NCI-H146 treated with DMSO at 0.1 percent for 48 hours (cell line): ENCODE results near the gene LAMB4.

Experiments used
- DNase-seq: peaks from one replicate; lab custom pipeline; 2025; ENCODE audit not compliant: unreplicated experiment; lab: John Stamatoyannopoulos, UW

LAMB4 gene

DNA sequence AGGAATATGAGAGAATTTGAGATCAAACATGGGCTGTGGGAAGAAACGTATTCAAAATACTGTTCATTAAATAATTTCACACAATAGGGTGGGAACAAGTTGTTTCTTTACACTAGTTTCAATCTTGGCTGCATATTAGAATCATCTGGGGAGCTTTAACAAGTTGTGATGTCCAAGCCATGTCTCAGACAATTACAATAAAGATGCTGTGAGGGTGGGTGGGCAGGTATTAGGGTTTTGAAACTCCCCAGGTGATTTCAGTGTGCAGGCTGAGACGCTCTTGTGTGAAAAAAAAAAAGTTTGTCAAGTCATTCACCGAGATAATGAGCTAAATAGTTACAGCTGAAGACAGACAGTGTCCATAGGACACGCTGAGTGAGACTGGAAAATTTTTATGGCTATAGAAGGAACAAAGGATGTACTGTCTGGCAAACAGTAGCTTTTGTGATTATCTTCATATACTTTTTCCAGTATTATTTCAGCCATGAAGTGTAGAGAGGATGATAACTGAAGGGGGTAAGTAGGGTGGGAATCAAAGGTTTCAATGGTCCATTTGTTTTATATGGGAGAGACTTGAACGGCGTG lies 12.6 kb upstream of the LAMB4 start:
- no peak for DNase-seq

GRCh38 chr7:108142180-108142579 lies 12.0 kb upstream of the LAMB4 start:
- DNase-seq = no peak

- no peak for DNase-seq
Observed at GRCh38 chr7:108140671-108141070, 10.5 kb upstream of the LAMB4 start.

GRCh38 chr7:108138911-108139310 lies 8.8 kb upstream of the LAMB4 start:
- no peak for DNase-seq

GRCh38 chr7:108137993-108138392 lies 7.8 kb upstream of the LAMB4 start:
- DNase-seq = no peak

DNA sequence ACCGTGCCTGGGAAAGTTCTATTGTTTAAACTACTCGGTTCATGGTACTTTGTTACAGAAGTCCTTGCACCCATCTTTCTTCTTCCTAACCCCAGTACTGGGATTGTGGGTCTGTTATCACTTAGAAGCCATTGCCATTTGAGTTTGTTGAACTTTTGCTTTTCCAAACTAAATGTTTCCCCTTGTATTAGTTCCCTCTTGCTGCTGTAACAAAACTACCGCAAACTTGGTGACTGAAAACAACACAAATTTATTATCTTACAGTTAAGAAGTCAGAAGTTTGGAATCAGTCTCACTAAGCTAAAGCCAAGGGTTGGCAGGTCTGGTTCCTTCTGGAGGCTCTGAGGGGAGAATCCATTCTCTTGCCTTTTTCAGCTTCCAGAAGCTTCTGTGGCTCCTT lies 6.9 kb upstream of the LAMB4 start:
- DNase-seq = no peak

DNA sequence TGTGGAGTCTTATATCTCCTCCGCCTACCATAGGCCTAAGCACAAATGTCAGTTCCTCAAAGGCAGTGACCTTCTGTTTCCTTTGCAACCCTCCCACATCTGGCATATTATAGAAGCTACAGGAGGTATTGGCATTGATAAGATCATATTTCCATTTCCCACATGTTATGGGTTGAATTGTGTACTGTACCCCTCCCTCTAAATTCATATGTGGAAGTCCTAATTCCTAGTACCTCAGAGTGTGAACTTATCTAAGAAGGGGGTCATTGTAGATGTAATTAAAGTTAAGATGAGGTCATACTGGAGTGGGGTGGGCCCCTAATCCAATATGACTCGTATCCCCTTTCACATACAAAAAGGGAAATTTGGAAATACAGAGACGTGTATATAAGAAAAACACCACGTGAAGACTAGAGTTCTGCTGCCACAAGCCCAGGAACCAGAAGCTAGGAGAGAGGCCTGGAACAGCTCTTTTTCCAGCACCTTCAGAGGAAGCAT lies 6.1 kb upstream of the LAMB4 start:
- no peak for DNase-seq

- DNase-seq = no peak
Observed at GRCh38 chr7:108135446-108136190, 5.5 kb upstream of the LAMB4 start.

DNA sequence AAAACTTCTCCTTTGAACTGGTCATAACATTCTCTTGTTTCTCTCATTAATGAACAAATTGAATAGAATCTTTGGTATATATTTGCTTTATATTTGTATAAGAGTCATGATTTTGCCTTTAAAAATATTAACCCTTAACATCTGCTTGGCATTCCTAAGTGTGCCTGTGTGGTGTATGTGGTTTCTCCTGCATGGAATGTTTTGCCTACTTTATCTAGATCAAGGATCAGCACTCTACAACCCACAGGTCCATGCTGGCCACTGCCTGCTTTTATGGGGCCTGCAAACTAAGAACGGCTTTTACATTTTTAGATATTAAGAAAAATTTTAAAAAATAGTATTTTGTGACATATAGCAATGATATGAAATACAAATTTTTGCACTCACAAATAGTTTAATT lies 4.3 kb upstream of the LAMB4 start:
- no peak for DNase-seq

- DNase-seq = no peak
Observed at GRCh38 chr7:108132551-108133265, 2.5 kb upstream of the LAMB4 start.

GRCh38 chr7:108129018-108129965 lies 869 bp downstream of the LAMB4 start:
- DNase-seq = no peak

DNA sequence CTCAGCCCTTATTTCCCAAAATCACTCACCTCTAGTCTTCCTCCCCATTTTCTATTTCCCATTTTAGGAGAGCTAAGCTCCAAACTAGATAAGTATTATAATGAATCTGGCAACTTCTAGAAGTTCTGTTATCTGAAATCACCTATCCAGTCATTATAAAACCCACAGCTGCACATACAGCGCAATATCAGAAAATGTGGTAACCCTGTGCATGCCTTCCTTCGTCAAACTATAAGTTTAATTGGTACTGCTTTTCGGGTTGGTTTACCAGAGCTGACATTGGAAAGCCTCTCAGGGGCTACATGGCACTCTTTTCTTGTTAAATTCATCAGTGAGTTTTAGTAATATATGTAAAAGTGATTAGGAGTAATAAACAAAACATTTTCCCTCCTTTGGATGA lies 1.6 kb downstream of the LAMB4 start:
- no peak for DNase-seq

GRCh38 chr7:108127461-108127860 lies 2.7 kb downstream of the LAMB4 start:
- no peak for DNase-seq

DNA sequence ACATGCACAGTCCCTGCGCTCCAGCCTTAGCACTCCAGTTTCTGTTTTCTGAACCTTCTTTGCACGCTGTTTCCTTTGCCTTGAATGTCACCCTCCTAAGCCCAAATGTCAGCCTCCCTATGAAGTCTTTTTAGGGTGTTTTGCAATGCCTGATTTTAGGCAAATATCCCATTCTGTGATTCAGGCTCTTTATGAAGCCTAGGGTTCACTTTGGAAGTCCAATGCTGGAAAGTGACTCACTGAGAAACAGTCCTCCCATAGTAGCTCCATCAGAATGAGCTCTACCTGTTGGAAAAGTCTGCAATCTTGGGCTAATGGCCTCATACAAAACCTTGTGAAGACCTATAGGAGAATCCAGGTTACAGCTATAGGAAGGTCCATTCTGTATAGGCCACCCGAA lies 5.3 kb downstream of the LAMB4 start:
- DNase-seq = no peak

GRCh38 chr7:108122181-108122580 lies 8.0 kb downstream of the LAMB4 start:
- no peak for DNase-seq

DNA sequence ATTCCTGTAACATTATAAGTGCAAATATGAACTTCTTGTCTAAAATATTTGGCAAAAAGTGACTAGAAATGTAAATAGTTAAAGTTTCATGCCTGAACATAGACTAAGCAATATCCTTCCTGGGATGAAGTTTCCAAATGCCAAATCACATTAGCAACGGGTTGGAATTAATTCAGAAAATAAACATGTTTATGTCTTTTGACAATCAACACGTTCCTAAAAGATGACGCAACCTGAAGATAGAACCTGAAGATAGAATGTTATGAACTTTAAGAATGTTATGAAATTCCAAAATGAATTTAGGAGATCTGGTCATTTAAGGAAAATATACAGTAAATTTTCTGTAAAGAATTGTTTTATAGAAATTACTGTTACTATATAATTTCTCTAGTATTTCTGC lies 9.2 kb downstream of the LAMB4 start:
- no peak for DNase-seq

- DNase-seq = no peak
Observed at GRCh38 chr7:108120196-108120595, 10.0 kb downstream of the LAMB4 start.

- DNase-seq = no peak
Observed at GRCh38 chr7:108118959-108119358, 11.2 kb downstream of the LAMB4 start.

- DNase-seq = no peak
Observed at GRCh38 chr7:108114117-108114841, 15.9 kb downstream of the LAMB4 start.

GRCh38 chr7:108112683-108113082 lies 17.5 kb downstream of the LAMB4 start:
- no peak for DNase-seq
